ENCODE data around the gene FREY1. TPM values are rescaled to one million over a fixed set of nuclear protein-coding genes. Genes with fewer than 3 reads are reported as not detected.
A peak's percentile ranks its signal among the peaks of the same experiment; 100 is the strongest.

Gene FREY1
- total and polyA plus RNA-seq, 2 donors from 2014 or later, result 0.99 to 1.0 TPM

GRCh38 chr11:45947885-45948284, 40.8 kb upstream of the FREY1 start:
- DNase-seq (no peak), FAIRE-seq (no peak)
- intact Hi-C loops (cut with DNase I), result no loop called here
- Histone ChIP-seq H3K27me3 (ENCODE audit: control insufficient read depth, insufficient read depth, low read length) (no peaks in the 10 kb centered on the region), H3K9me3 (ENCODE audit: control insufficient read depth in 2 of 3, insufficient read depth in 1 of 3, low read length in 3 of 3) (no peaks in the 10 kb centered on the region), H3K4me3 (ENCODE audit: low read length in 3 of 3) (no peak overlapping the region), H3K4me1 (ENCODE audit: control insufficient read depth in 2 of 3, insufficient read depth in 2 of 3, low read depth in 1 of 3, low read length in 3 of 3) (peaks cover 0 to 10% (median 0%) of the 10 kb centered on the region in 3 donors), H3K9ac (ENCODE audit: low read length in 3 of 3) (no peak overlapping the region), H3K27ac (ENCODE audit: low read depth in 2 of 2, low read length in 2 of 2) (peak overlapping the region in 1 of 2 donors; percentile 8), H3K36me3 (ENCODE audit: control insufficient read depth in 2 of 3, insufficient read depth in 3 of 3, low read length in 3 of 3) (peaks cover 0 to 19% (median 13%) of the 10 kb centered on the region in 3 donors)
- no peak for TF ChIP-seq CTCF (IDR thresholded peaks at IDR 0.05; ENCODE audit: borderline replicate concordance, extremely low read depth, insufficient read depth)

DNA sequence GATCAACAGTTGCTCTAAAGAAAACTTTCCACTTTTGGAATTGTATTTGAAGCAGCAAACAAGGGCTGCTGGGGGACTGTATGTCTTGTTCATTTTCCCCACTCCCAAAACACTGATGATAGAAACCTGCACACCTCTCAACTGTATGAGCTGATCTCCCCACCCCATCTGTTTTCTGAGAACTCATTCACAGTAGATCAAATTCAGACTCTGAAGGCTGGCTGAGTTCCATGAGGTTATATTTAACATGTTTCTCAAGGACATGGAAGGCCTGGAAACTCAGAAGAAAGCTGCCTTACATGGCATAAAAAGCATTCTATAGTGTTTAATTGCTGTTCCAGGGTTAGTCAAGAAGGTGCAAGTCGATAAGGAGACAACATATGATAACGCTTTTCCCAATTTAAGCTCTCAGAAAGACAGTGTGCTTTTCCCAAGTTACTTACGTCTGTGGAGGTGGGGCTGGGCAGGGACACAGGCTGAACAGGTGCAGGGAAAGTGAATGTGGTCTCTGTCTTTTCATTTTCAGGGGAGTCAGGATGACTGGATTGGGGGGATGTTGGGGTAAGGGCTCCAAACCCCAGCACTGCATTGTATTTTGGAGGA, 38.4 kb upstream of the FREY1 start:
- H3K36me3 ChIP-seq (ENCODE audit: control insufficient read depth in 2 of 3, insufficient read depth in 3 of 3, low read length in 3 of 3), result peaks cover 0 to 18% (median 10%) of the 10 kb centered on the region in 3 donors
- intact Hi-C loops (cut with DNase I), result no loop called here
- no peaks in the 10 kb centered on the region for H3K9me3 ChIP-seq (ENCODE audit: control insufficient read depth in 2 of 3, insufficient read depth in 1 of 3, low read length in 3 of 3)
- FAIRE-seq (no peak), DNase-seq (no peak)
- H3K9ac ChIP-seq (ENCODE audit: low read length in 3 of 3), result no peak overlapping the region
- no peak for TF ChIP-seq CTCF (IDR thresholded peaks at IDR 0.05; ENCODE audit: borderline replicate concordance, extremely low read depth, insufficient read depth)
- H3K27me3 ChIP-seq (ENCODE audit: control insufficient read depth, insufficient read depth, low read length), result no peaks in the 10 kb centered on the region
- H3K4me1 ChIP-seq (ENCODE audit: control insufficient read depth in 2 of 3, insufficient read depth in 2 of 3, low read depth in 1 of 3, low read length in 3 of 3), result peaks cover 0 to 10% (median 6%) of the 10 kb centered on the region in 3 donors
- no peak overlapping the region for H3K4me3 ChIP-seq (ENCODE audit: low read length in 3 of 3)
- H3K27ac ChIP-seq (ENCODE audit: low read depth in 2 of 2, low read length in 2 of 2), result peak overlapping the region; percentile 24 to 33

- H3K27me3 ChIP-seq (ENCODE audit: control insufficient read depth, insufficient read depth, low read length), result no peaks in the 10 kb centered on the region
- no peak for TF ChIP-seq CTCF (IDR thresholded peaks at IDR 0.05; ENCODE audit: borderline replicate concordance, extremely low read depth, insufficient read depth)
- H3K27ac ChIP-seq (ENCODE audit: low read depth in 2 of 2, low read length in 2 of 2), result no peak overlapping the region
- peaks cover 0 to 13% (median 10%) of the 10 kb centered on the region in 3 donors for H3K36me3 ChIP-seq (ENCODE audit: control insufficient read depth in 2 of 3, insufficient read depth in 3 of 3, low read length in 3 of 3)
- H3K9me3 ChIP-seq (ENCODE audit: control insufficient read depth in 2 of 3, insufficient read depth in 1 of 3, low read length in 3 of 3), result no peaks in the 10 kb centered on the region
- intact Hi-C loops (cut with DNase I), result no loop called here
- no peak overlapping the region for H3K4me3 ChIP-seq (ENCODE audit: low read length in 3 of 3)
- FAIRE-seq, result peak; percentile 30
- no peak overlapping the region for H3K9ac ChIP-seq (ENCODE audit: low read length in 3 of 3)
- DNase-seq, result peak in 2 of 5 donors; percentile 38 to 41
- H3K4me1 ChIP-seq (ENCODE audit: control insufficient read depth in 2 of 3, insufficient read depth in 2 of 3, low read depth in 1 of 3, low read length in 3 of 3), result peaks cover 0 to 6% (median 6%) of the 10 kb centered on the region in 3 donors
These were observed 35.3 kb upstream of the FREY1 start for GRCh38 chr11:45942381-45942780.

Data from kidney (tissue), 14 donors.